Raji (cell line): ENCODE results near the gene ADD3.

Source experiments
- POLR2A ChIP-seq: IDR thresholded peaks from 2 replicates; pipeline ENCODE4 v1.6.1; 2011; ENCODE audit warnings: low read depth, low read length, control low read depth; ENCODE audit not compliant: insufficient read depth

Gene ADD3

DNA sequence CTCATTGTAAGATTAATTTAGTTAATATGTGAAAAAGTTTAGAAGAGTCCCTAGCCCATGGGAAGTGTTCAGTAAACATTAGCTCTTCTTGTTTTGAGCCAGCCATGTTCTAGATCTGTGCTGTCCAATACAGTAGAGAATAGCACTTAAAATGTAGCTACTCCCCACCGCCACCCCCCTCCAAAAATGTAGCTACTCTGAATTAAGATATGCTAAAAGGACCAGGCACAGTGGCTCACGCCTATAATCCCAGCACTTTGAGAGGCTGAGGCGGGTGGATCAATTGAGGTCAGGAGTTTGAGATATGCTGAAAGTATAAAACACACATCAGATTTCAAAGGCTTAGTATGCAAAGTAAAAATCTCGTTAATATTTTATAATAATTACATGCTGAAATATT lies 152.3 kb downstream of the ADD3 start:
- no peak for TF ChIP-seq POLR2A

DNA sequence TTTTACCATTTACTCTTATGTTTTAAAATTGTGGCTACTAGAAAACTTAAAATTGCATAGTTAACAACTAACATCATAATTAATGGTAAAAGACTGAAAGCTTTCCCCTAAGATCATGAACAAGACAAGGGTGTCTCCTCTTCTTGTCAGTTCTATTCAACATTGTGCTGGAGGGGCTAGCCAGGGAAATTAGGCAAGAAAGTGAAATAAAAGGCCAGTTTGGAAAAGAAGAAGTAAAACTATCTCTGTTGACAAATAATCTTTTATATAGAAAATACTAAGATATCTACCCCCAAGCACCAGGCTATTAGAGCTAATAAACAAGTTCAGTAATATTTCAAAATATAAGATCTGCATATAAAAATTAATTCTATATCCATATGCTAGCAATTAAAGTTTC lies 152.7 kb downstream of the ADD3 start:
- TF ChIP-seq POLR2A: no peak

DNA sequence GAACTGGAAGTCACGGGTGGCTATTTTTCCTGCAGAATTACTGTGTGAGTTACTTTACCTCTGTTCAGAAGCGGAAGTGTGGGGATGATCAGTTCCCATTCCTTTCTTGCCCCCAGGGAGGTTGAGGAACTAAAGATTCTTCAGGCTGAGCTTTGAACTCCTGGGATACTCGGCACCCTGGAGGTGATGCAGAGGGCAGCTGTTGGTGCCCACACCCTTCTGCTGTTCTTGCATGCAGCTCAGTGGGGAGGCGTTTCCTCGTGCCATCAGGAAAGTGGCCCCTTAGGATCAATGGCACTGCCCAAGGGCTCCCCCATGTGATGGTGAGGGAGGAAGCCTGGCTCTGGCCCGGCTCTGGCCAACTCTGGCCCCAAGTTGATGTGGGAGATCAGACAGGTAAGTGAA lies 155.0 kb downstream of the ADD3 start:
- TF ChIP-seq POLR2A: no peak

DNA sequence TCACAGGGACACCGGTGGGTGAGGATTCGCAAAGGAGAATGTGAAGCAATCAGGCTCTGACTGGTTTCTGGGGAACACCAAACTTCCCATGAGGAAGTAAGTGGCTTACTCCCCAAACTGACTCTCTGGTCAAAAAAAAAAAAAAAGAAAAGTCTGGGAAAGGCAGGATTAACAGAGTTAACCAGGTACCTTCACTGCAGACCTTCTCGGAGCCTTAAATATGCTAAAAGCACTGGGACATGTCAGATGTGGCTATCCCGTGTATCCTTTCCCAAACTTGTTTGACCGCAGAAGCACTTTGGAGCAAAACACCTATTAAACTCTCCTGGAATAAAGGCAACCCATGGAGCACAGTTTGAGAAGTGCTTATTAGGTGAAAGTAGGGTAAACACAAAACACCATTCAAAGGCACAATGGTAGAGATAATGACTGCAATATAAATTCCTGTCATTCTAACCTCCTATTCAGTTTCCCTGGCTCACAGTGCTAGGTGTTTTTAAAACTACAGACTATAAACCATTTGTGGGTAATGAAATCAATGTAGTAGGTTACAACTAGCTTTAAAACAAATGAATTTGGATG lies 155.5 kb downstream of the ADD3 start:
- TF ChIP-seq POLR2A: no peak

DNA sequence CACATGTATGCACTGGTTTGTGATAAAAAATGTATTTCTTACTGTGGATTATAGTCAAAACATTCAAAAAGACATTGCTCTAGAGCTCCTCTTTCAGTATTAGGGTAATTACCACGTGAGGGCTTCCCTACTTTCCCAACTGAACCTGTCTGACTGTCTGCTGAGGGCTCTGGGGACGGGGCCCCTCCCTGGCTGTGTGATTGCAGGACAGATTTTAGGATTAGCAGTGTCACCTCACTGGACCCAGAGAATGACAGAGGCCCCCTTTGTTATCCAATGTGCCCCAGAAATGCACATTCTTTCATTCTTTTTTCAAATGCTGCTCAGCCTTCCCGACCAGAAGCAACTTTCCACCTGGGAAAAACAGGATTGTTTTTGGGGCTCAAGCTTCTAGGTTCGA lies 156.1 kb downstream of the ADD3 start:
- TF ChIP-seq POLR2A: no peak

DNA sequence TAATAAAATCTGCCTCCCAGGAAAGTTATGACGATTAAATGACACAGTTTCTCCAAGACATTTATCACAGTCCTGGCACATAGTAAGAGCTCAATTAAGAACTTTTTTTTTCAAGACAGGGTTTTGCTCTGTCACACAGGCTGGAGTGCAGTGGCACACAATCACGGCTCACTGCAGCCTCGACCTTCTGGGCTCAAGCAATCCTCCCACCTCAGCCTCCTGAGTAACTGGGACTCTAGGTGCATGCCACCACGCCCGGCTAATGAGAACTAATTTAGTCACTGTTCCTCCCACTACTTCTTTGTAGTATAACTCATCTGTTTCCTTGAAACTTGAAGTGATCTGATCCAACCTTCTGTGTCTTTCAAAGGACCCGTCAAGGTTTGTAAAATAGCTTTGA lies 157.5 kb downstream of the ADD3 start:
- no peak for TF ChIP-seq POLR2A

DNA sequence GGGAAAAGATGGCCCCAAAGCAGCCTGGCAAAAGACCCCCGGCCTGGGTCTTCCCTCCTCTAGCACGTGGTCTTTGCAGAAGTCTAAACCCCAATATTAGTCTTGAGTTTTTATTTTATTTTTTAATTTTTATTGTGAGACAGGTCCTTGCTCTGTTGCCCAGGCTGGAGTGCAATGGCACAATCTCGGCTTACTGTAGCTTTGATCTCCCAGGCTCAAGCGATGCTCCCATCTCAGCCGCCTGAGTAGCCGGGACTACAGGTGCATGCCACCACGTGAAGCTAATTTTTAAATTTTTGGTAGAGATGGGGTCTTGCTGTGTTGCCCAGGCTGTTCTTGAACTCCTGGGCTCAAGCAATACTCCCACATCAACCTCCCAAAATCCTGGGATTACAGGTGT lies 159.4 kb downstream of the ADD3 start:
- TF ChIP-seq POLR2A: no peak

DNA sequence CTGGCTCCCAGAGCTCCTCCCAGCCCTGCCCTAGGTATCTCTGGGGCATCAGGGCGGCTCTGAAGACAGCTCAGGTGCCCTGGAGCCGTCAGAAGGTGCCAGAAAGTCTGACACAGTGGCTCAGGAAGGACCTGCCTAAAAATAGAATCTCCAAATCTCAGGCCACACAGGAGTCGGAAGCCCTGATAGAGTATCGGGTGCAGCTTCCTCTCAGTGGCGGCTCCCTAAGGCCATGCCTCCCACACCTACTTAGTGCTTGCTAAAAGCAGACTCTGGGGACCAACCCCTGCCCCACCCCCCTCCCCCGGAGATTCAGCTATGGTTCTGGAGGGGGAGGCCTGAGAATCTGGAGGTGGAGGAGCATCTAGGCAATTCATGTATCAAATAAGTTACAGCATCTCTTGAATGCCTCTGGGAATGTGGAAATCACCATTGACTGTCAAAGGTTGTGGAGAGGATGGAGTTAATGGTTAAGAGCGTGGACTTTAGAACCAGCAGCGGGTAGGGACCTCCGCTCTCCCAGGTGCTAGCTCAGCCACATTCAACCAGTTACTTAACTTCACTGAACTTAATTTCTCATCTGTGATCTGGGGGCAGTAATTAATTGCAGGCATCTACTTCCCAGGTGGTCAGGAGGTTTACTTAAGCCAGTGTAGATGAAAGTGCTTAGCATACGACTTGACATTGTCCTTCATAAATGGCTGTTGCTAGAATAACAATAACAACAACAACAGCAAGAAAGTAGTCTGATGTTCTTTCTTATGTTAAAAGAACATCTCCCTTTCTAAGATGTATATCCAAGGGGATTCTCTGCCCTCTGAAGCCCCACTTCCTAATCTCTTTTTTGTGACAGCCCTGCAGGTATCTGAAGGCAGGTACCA lies 161.1 kb downstream of the ADD3 start:
- TF ChIP-seq POLR2A: no peak

DNA sequence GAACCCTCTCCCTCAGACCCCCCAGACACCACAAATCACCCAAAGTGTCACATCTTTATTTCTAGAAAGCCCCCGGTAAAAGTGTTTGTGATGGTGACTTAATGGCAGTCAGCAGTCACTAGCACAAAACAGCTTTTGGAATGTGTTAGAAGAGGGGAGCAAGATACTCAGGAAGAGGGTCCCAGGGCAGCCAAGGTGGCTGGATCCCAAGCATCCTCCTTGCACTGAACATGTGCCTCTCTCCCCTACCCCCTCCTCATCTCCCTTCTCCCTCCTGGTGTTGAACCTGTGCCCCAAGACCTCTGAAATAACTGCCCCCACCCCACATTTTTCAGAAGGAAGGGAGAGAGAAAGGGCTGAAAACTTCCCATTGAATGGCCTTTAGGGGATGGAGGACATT lies 161.8 kb downstream of the ADD3 start:
- no peak for TF ChIP-seq POLR2A

DNA sequence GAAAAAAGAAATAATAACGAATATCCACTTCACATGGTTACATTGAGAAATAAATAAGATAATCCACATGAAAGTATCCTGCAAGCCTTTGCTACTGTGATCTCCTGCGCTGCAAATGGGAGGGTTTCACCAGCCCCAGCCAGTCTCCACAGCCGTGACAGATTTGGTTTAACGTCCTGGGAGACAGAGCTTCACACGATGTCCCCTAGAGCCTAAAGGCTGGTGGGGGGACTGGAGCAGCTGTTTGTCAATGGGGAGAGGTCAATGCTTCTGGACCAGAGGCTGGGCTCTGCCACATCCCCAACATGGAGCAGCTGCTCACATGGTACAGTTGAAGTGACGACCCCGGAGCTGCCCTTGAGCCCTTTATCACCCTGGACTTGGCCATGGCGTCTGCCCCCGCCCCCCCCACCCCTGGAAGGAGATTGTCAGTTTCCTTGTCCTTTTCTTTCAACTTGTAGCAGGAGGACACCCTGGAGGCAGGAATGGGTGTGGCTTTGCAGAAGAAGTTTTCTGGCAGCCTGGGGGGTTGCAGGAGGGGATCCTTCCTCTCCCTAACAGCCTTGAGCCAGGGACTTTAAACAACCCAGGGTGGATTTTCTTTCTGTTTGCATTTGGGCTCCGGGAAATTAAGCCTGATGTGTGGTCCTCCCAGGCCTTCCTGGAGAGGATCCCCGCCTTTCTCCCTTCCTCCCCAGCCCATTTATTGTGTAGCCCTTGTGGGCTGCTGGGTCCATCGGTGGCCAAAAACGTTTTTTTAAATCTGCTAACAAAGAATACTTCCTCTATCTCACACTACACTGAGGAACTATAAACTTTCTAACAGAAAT lies 162.6 kb downstream of the ADD3 start:
- no peak for TF ChIP-seq POLR2A

DNA sequence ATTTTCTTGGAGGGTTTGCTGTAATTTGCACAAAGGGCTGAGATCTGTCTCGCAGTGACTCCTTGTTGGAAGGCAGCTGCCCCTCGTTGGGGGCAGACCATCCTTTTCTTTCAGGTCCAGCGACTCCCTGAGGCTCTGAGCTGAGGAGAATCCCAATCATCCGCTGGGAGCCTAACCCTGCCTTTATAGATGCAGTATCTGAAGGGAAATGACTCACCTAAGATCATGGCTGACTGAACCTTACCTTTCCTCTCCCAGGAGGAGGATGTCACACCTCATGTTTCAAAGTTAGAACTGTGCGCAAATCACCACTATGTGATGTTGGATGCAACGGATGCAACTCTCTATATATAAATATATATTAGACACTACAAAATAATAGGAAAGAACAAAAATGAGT lies 163.2 kb downstream of the ADD3 start:
- no peak for TF ChIP-seq POLR2A

DNA sequence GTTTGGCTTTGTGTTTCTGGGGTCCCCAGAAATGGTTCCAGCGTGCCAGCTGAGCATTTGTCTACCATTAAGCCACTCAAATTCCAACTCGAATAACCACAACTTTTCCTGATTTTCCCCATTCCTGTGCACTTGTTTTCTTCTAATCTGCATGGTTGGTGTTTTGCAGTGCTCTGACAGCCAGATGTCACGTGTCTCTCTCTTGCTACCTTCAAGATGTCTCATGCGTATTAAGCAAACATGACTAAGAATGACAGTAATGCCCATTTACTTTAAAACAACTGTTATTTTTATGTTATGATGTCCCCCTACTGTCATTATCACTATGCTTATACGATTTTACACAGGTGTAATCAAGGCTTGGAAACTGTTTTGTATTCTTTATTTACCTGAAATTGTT lies 164.4 kb downstream of the ADD3 start:
- no peak for TF ChIP-seq POLR2A

DNA sequence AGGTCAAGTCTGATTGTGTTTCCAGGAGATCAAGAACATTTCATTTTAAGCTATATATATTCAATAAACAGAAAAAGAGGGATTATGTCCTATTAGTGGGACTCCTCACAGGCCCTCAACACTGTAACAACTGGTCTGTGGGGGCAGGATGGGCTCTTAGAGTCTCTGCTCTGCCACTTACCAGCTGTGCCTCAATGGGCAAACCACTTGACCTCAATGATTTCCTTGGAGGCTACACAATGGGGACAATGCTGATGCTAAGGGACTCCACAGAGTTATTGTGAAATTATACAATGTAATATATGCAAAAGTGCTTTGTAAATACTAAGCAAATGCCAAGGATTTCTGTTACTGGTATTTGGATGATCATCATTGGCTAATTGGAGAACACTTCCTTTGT lies 166.4 kb downstream of the ADD3 start:
- TF ChIP-seq POLR2A: no peak

DNA sequence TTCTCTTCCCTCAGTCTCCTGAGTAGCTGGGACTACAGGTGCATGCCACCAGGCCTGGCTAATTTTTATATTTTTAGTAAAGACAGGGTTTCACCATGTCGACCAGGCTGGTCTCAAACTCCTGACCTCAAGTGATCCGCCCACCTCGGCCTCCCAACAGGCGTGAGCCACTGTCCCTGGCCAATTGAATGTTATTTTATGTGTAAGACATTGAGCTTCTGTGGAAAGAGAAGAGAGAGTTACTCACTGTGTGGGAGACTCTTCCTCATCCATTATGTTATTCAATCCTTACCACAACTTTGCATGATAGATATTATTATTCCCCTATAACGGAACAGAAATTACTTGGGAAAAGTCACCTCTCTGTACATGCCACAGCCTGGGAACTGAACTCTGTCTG lies 167.0 kb downstream of the ADD3 start:
- TF ChIP-seq POLR2A: no peak

DNA sequence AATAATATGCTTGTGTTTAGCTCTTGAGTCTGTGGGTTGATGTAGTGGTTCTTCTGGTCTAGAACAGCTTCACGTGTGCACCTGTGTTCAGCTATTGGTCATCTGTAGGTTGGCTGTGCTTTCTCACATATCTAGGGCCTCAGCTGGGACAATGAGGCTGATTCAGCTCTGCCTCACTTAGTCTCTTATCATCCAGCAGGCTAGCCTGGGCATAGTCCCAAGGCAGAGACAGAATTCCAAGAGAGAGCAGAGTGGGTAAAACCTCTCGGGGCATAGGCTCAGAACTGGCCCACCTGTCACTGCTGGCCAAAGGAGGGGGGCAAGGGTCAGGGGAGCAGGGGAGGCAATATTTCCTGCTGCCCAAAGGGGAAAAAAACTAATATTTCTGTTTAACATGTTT lies 167.6 kb downstream of the ADD3 start:
- TF ChIP-seq POLR2A: no peak
